Measurements from ENCODE around the gene RFX3.

GRCh38 chr9:3508078-3508431 is 17.7 kb downstream of the RFX3 start:
- TF ChIP-seq CTCF (conservative IDR thresholded peaks at IDR 0.05) = no peak
- TF ChIP-seq ZFX (IDR thresholded peaks at IDR 0.05) = no peak

Measured in C4-2B (cell line).